Prostate gland (tissue), 2 donors: ENCODE measurements around the gene BICDL2. TPM values are rescaled to one million over a fixed set of nuclear protein-coding genes. Genes with fewer than 3 reads are reported as not detected.
"Not testable (repeated sequence)": the region's sequence is repeated elsewhere in the genome, so short reads cannot be mapped to it uniquely, and the experiment has no call there.

Experiments
- DNase-seq: peaks from one replicate; pipeline ENCODE4 v3.0.0-alpha.2; 2019; ENCODE audit warnings: low spot score
- H3K27ac ChIP-seq, 2 donors: fragments of 200-600 bp; sonication (generic); 2 replicates each; pipeline ENCODE4 v1.5.1; 2017 to 2019
- H3K27me3 ChIP-seq: fragments of 200-600 bp; sonication (generic); replicated peaks from 2 replicates; pipeline ENCODE4 v1.5.1; 2019; ENCODE audit not compliant: insufficient read depth
- H3K36me3 ChIP-seq, 2 donors: fragments of 200-600 bp; sonication (generic); 1 replicate in 1 of 2; 2 replicates in 1 of 2; pipeline versions ENCODE4 v1.5.1 to v1.8.1; 2017 to 2019
- H3K4me1 ChIP-seq: fragments of 200-600 bp; sonication (generic); replicated peaks from 2 replicates; pipeline ENCODE4 v1.5.1; 2019
- H3K4me3 ChIP-seq, 2 donors: fragments of 200-600 bp; sonication (generic); 2 replicates each; pipeline ENCODE4 v1.5.1; 2017 to 2019
- H3K9me3 ChIP-seq: fragments of 200-600 bp; sonication (generic); 2 replicates; pipeline ENCODE4 v1.5.1; 2017
- POLR2A ChIP-seq: fragments of 450-650 bp; IDR thresholded peaks from one replicate; pipeline ENCODE4 v1.6.1; 2016; ENCODE audit warnings: antibody characterized with exemption, mild to moderate bottlenecking
- POLR2AphosphoS5 ChIP-seq: sonication (generic); formaldehyde crosslinking; IDR thresholded peaks from one replicate; pipeline ENCODE4 v1.6.1; 2017; ENCODE audit warnings: antibody characterized with exemption
- WGBS: methylation state at CpG from one replicate; pipeline ENCODE4 v1.1.5; 2018; 5-methylcytosine and 5-hydroxymethylcytosine counted together
- intact Hi-C: fragments of 100-400 bp; cut with DNase I; formaldehyde crosslinking; loops from one replicate; pipeline ENCODE4 v1.14.2; 2022
- total RNA-seq, 2 donors: library from RNA; depleted of rRNA; stranded (reverse); fragments of >200 nt; gene quantifications; one replicate each; pipeline ENCODE4 v1.1.0, GENCODE V29; 2016
- TF ChIP-seq, protein P1 (sequence below), 4 experiments: fragments of 200-600 bp in 2 of 4; fragments of 450-650 bp in 2 of 4; sonication (generic) in 2 of 4; IDR thresholded peaks; 1 replicate in 3 of 4; 2 replicates in 1 of 4; pipeline ENCODE4 v1.5.1; 2016 to 2019; ENCODE audit warnings: antibody characterized with exemption in 4 of 4, mild to moderate bottlenecking in 2 of 4, moderate library complexity in 2 of 4

Gene BICDL2
- total RNA-seq, 2 donors from 2014 or later = 54.6 to 59.6 TPM

DNA sequence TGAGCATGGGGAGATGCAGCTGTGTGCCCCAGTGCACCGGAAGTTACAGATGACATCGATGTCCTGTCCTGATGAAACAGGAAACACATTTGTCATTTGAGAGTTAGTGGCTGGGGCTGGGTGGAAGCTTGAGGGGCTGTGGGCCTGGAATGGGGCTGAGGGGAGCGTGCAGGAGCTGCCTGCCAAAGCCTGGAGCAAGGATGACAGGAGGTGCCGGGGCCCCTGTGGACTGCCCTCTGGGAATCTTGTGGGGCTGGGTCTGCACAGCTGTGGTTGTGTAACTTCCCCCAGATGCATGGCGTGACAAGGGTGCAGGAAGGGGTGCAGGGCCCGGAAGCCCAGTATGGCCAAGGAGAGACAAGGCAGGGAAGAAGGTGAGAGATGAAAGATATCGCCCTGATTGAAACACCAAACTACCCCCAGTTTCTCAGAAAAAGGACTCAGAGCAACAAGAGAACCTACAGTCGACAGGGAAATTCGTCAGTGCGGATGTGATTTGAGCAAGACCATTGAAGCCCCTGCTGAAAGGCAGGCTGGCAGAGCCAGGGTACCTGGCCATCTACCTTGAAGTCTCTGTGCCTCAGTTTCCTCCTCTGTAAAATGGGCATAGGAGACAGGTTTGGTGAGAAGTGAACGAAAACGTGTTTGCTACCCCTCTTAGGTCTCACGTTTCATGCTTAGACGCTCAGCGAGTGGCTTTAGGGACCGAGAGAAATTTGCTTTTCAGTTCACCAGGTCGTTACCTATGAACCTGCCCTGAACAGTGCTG lies 18.4 kb upstream of the BICDL2 start:
- Histone ChIP-seq H3K36me3 (no peaks in the 10 kb centered on the region), H3K4me1 (peaks cover 7% of the 10 kb centered on the region), H3K9me3 (no peaks in the 10 kb centered on the region), H3K27ac (no peak overlapping the region), H3K27me3 (no peaks in the 10 kb centered on the region), H3K4me3 (no peak overlapping the region)
- intact Hi-C loops = loop anchor here (5.0 kb wide), 1 partner anchor 72 kb away; no protein-coding TSS in a partner anchor
- TF ChIP-seq POLR2A (no peak), POLR2AphosphoS5 (no peak)
- TF ChIP-seq, protein P1, sequence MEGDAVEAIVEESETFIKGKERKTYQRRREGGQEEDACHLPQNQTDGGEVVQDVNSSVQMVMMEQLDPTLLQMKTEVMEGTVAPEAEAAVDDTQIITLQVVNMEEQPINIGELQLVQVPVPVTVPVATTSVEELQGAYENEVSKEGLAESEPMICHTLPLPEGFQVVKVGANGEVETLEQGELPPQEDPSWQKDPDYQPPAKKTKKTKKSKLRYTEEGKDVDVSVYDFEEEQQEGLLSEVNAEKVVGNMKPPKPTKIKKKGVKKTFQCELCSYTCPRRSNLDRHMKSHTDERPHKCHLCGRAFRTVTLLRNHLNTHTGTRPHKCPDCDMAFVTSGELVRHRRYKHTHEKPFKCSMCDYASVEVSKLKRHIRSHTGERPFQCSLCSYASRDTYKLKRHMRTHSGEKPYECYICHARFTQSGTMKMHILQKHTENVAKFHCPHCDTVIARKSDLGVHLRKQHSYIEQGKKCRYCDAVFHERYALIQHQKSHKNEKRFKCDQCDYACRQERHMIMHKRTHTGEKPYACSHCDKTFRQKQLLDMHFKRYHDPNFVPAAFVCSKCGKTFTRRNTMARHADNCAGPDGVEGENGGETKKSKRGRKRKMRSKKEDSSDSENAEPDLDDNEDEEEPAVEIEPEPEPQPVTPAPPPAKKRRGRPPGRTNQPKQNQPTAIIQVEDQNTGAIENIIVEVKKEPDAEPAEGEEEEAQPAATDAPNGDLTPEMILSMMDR (IDR thresholded peaks at IDR 0.05) = no peak
- no peak for DNase-seq
- WGBS = 80% methylated on average over 17 of the region's 17 CpGs

- H3K4me3 ChIP-seq, H3K4me1 ChIP-seq, H3K36me3 ChIP-seq, H3K27me3 ChIP-seq, H3K27ac ChIP-seq, intact Hi-C loops, H3K9me3 ChIP-seq, DNase-seq: not testable (repeated sequence)
- 83% methylated on average over 11 of the region's 13 CpGs for WGBS
These were observed 16.6 kb upstream of the BICDL2 start for GRCh38 chr16:3053330-3053710.

DNA sequence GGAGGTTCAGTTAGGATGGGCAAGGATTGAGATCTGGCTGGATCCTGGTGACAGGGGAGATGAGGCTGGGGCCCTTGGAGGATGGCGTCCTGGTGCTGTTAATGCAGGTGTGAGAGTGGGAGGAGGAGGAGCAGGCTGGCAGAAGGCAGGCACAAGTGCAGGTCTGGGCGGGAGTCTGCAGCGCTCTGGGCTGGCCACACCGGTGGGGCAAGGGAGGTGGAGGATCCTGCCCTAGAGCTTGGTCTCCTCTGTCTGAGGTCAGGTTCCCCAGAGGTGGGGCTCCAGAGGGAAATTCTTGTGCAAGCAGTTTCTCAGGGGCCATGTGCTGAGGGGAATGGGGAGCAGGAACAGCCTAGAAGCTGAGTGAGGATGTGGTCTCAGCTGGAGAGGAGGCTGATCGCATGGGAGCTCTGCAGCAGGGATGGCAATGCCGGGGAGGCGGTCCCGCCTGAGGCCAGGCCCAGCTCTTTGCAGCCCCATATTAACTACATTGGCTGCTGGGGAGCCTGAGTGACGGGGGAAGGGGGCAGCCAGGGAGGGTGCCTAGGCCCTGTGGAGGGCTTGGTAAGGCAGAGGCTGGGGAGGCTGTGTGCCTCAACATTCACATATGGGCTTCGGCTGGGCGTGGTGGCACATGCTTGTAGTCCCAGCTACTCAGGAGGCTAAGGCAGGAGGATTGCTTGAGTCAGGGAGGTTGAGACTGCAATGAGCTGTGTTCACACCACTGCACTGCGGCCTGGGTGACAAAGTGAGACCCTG lies 16.0 kb upstream of the BICDL2 start:
- 75% methylated on average over 11 of the region's 12 CpGs for WGBS

DNA sequence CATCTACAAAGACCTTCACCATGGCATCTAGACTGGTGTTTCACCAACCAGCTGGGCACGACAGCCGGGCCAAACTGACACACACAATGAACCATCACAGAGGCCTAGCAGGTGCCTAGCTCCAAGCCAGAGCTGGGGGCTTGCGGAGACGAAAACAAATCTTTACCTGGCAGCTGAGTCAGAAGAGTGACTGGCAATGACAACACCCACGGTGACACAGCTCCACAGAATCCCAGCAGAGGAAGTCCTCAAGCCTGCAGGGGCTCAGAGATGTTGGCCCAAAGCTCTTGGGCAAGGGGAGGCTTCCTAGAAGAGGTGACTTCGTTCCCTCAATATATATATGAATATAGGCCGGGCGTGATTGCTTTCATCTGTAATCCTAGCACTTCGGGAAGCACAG lies 14.8 kb upstream of the BICDL2 start:
- TF ChIP-seq POLR2AphosphoS5 (no peak), POLR2A (no peak)
- TF ChIP-seq, protein P1 (IDR thresholded peaks at IDR 0.05) = no peak
- Histone ChIP-seq H3K36me3 (no peaks in the 10 kb centered on the region), H3K9me3 (no peaks in the 10 kb centered on the region), H3K27me3 (no peaks in the 10 kb centered on the region), H3K27ac (no peak overlapping the region), H3K4me3 (no peak overlapping the region), H3K4me1 (peaks cover 2% of the 10 kb centered on the region)
- 88% methylated on average over 9 of the region's 9 CpGs for WGBS
- no peak for DNase-seq
- intact Hi-C loops = no loop called here

More for the DNA sequence above, 16.0 kb upstream of the BICDL2 start:
- H3K36me3 ChIP-seq, DNase-seq, intact Hi-C loops, H3K27me3 ChIP-seq, H3K4me1 ChIP-seq, H3K27ac ChIP-seq, H3K9me3 ChIP-seq, H3K4me3 ChIP-seq: not testable (repeated sequence)

- H3K4me1 ChIP-seq = peaks cover 7% of the 10 kb centered on the region
- no peak for DNase-seq
- peaks cover under 1% of the 10 kb centered on the region for H3K27me3 ChIP-seq
- WGBS = 45% methylated on average over 4 of the region's 4 CpGs
- intact Hi-C loops = no loop called here
- no peak overlapping the region for H3K4me3 ChIP-seq
- H3K36me3 ChIP-seq = no peaks in the 10 kb centered on the region
- H3K9me3 ChIP-seq = no peaks in the 10 kb centered on the region
- no peak overlapping the region for H3K27ac ChIP-seq
- TF ChIP-seq, protein P1 (IDR thresholded peaks at IDR 0.05) = no peak
- no peak for TF ChIP-seq POLR2A
- TF ChIP-seq POLR2AphosphoS5 = no peak
These were observed 14.3 kb upstream of the BICDL2 start for GRCh38 chr16:3051009-3051408.
